Karpas-422 (cell line): ENCODE data around the gene CYP21A2. TPM values are rescaled to one million over a fixed set of nuclear protein-coding genes. Genes with fewer than 3 reads are reported as not detected.
"Not testable (repeated sequence)": the region's sequence is repeated elsewhere in the genome, so short reads cannot be mapped to it uniquely, and the experiment has no call there.

Experiments
- DNase-seq: peaks from one replicate; pipeline ENCODE4 v3.0.0-alpha.2; 2015
- H2AFZ ChIP-seq: fragments of 200-600 bp; sonication (generic); 2 replicates; pipeline ENCODE4 v1.6.1; 2014; ENCODE audit warnings: antibody characterized with exemption, low read length, mixed read lengths
- H3K27ac ChIP-seq: fragments of 200-600 bp; sonication (generic); 2 replicates; pipeline ENCODE4 v1.5.1; 2014; ENCODE audit warnings: mild to moderate bottlenecking, low read length, moderate library complexity
- H3K27me3 ChIP-seq: fragments of 200-600 bp; sonication (generic); 2 replicates; pipeline ENCODE4 v1.6.1; 2014; ENCODE audit warnings: low read length, mixed read lengths
- H3K36me3 ChIP-seq: fragments of 200-600 bp; sonication (generic); 2 replicates; pipeline ENCODE4 v1.6.1; 2014; ENCODE audit warnings: low read length, mixed read lengths; ENCODE audit not compliant: insufficient read depth
- H3K4me1 ChIP-seq: fragments of 200-600 bp; sonication (generic); 2 replicates; pipeline ENCODE4 v1.6.1; 2014; ENCODE audit warnings: mild to moderate bottlenecking, low read length, mixed read lengths
- H3K4me2 ChIP-seq: fragments of 200-600 bp; sonication (generic); 2 replicates; pipeline ENCODE4 v1.6.1; 2014; ENCODE audit warnings: low read length, low read depth, mild to moderate bottlenecking; ENCODE audit not compliant: poor library complexity, severe bottlenecking
- H3K4me3 ChIP-seq: fragments of 200-600 bp; sonication (generic); 2 replicates; pipeline ENCODE4 v1.5.1; 2014; ENCODE audit warnings: mild to moderate bottlenecking, antibody characterized with exemption, low read length, mixed read lengths
- H3K79me2 ChIP-seq: fragments of 200-600 bp; sonication (generic); 2 replicates; pipeline ENCODE4 v1.6.1; 2014; ENCODE audit warnings: mild to moderate bottlenecking, low read length, mixed read lengths
- H3K9ac ChIP-seq: fragments of 200-600 bp; sonication (generic); 2 replicates; pipeline ENCODE4 v1.6.0; 2014; ENCODE audit warnings: low read length
- H3K9me2 ChIP-seq: fragments of 200-600 bp; sonication (generic), shearing (Covaris generic); replicated peaks from 2 replicates; pipeline ENCODE4 v1.6.0; 2014; ENCODE audit warnings: mild to moderate bottlenecking, low read length, moderate library complexity; ENCODE audit not compliant: insufficient read depth
- H3K9me3 ChIP-seq: fragments of 300-700, 200-600 bp; sonication (generic); 2 replicates; pipeline ENCODE4 v1.6.1; 2014; ENCODE audit warnings: low read length, mixed read lengths
- H4K20me1 ChIP-seq: fragments of 200-600 bp; sonication (generic); 2 replicates; pipeline ENCODE4 v1.6.1; 2014; ENCODE audit warnings: mild to moderate bottlenecking, antibody characterized with exemption, low read length, low read depth; ENCODE audit not compliant: insufficient read depth
- total RNA-seq: library from RNA; depleted of rRNA; stranded (reverse); fragments of >200 nt; shearing (Covaris generic); gene quantifications from 2 replicates; pipeline ENCODE4 v1.2.3, GENCODE V29; 2014; ENCODE audit warnings: low replicate concordance

Gene CYP21A2
- total RNA-seq, 1 experiment from 2014 or later = not detected

DNA sequence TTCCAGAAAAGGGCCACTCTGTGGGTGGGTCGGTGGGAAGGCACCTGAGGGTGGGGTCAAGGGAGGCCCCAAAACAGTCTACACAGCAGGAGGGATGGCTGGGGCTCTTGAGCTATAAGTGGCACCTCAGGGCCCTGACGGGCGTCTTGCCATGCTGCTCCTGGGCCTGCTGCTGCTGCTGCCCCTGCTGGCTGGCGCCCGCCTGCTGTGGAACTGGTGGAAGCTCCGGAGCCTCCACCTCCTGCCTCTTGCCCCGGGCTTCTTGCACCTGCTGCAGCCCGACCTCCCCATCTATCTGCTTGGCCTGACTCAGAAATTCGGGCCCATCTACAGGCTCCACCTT is 32.7 kb upstream of the CYP21A2 start:
- peak; percentile 41 for DNase-seq
- not testable (repeated sequence) for H3K79me2 ChIP-seq, H3K4me1 ChIP-seq

GRCh38 chr6:32005991-32006529 is 32.2 kb upstream of the CYP21A2 start:
- H2AFZ ChIP-seq, H3K4me2 ChIP-seq, H3K27me3 ChIP-seq, H3K4me3 ChIP-seq, H3K9me2 ChIP-seq, H3K27ac ChIP-seq, H3K9ac ChIP-seq, H3K9me3 ChIP-seq, H3K36me3 ChIP-seq, H3K79me2 ChIP-seq, H4K20me1 ChIP-seq, DNase-seq, H3K4me1 ChIP-seq: not testable (repeated sequence)

More for the DNA sequence above, 32.7 kb upstream of the CYP21A2 start:
- not testable (repeated sequence) for H3K27me3 ChIP-seq, H2AFZ ChIP-seq, H3K9me2 ChIP-seq, H3K4me2 ChIP-seq, H3K27ac ChIP-seq, H3K9ac ChIP-seq, H4K20me1 ChIP-seq, H3K9me3 ChIP-seq, H3K4me3 ChIP-seq, H3K36me3 ChIP-seq

DNA sequence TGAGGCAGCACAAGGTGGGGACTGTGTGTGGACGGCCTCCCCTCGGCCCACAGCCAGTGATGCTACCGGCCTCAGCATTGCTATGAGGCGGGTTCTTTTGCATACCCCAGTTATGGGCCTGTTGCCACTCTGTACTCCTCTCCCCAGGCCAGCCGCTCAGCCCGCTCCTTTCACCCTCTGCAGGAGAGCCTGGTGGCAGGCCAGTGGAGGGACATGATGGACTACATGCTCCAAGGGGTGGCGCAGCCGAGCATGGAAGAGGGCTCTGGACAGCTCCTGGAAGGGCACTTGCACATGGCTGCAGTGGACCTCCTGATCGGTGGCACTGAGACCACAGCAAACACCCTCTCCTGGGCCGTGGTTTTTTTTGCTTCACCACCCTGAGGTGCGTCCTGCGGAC is 31.1 kb upstream of the CYP21A2 start:
- H4K20me1 ChIP-seq, H3K4me2 ChIP-seq, H3K36me3 ChIP-seq, H3K4me3 ChIP-seq, H2AFZ ChIP-seq, H3K9me2 ChIP-seq, H3K4me1 ChIP-seq, DNase-seq, H3K27me3 ChIP-seq, H3K9ac ChIP-seq, H3K27ac ChIP-seq, H3K9me3 ChIP-seq, H3K79me2 ChIP-seq: not testable (repeated sequence)

DNA sequence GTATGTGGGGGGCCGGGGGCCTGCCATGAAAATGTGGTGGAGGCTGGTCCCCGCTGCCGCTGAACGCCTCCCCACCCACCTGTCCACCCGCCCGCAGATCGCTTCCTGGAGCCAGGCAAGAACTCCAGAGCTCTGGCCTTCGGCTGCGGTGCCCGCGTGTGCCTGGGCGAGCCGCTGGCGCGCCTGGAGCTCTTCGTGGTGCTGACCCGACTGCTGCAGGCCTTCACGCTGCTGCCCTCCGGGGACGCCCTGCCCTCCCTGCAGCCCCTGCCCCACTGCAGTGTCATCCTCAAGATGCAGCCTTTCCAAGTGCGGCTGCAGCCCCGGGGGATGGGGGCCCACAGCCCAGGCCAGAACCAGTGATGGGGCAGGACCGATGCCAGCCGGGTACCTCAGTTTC is 30.2 kb upstream of the CYP21A2 start:
- not testable (repeated sequence) for DNase-seq, H3K79me2 ChIP-seq, H3K9me3 ChIP-seq, H3K9ac ChIP-seq, H2AFZ ChIP-seq, H3K4me3 ChIP-seq, H4K20me1 ChIP-seq, H3K27ac ChIP-seq, H3K9me2 ChIP-seq, H3K27me3 ChIP-seq, H3K4me1 ChIP-seq, H3K4me2 ChIP-seq, H3K36me3 ChIP-seq

DNA sequence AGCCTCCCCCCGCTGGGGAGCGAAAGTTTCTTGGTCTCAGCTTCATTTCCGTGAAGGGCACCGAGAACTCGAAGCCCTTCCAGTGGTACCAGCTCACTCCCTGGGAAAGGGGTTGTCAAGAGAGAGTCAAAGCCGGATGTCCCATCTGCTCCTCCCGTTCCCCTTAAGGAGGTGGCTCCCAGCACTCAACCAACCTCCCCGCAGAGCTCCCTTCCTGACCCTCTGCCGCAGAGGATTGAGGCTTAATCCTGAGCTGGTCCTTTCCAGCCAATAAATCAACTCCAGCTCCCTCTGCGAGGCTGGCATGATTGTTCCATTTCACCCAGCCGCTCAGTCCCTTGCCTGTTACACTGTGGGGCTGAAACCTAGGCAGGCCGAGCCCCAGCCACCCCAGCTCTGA is 29.6 kb upstream of the CYP21A2 start:
- H3K27ac ChIP-seq, DNase-seq: not testable (repeated sequence)

DNA sequence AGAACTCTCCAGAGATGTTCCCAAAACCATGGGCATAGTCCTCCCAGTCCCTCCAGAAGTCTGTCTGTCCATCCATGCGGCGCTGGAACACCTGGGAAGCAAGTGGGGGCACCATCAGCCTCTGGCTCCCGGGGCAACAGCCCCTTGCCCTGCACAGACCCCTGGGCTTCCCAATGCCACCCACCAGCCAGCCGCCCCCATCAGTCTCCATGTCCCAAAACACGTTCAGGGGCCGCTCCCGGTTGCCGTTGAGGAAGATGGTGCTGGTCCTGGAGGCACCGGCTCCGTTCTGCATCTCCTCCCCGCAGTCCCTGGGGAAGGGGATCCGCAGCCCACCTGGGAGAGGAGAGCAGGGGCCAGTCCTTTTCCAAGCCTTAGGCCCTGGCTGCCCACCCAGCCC is 28.7 kb upstream of the CYP21A2 start:
- DNase-seq, H3K9me2 ChIP-seq, H4K20me1 ChIP-seq, H2AFZ ChIP-seq, H3K9ac ChIP-seq, H3K27ac ChIP-seq, H3K9me3 ChIP-seq, H3K27me3 ChIP-seq, H3K4me3 ChIP-seq, H3K4me2 ChIP-seq, H3K79me2 ChIP-seq, H3K4me1 ChIP-seq, H3K36me3 ChIP-seq: not testable (repeated sequence)

More for the DNA sequence above, 29.6 kb upstream of the CYP21A2 start:
- H3K4me2 ChIP-seq, H3K36me3 ChIP-seq, H2AFZ ChIP-seq, H3K4me3 ChIP-seq, H3K9me2 ChIP-seq, H3K9ac ChIP-seq, H3K79me2 ChIP-seq, H3K27me3 ChIP-seq, H3K4me1 ChIP-seq, H3K9me3 ChIP-seq, H4K20me1 ChIP-seq: not testable (repeated sequence)

DNA sequence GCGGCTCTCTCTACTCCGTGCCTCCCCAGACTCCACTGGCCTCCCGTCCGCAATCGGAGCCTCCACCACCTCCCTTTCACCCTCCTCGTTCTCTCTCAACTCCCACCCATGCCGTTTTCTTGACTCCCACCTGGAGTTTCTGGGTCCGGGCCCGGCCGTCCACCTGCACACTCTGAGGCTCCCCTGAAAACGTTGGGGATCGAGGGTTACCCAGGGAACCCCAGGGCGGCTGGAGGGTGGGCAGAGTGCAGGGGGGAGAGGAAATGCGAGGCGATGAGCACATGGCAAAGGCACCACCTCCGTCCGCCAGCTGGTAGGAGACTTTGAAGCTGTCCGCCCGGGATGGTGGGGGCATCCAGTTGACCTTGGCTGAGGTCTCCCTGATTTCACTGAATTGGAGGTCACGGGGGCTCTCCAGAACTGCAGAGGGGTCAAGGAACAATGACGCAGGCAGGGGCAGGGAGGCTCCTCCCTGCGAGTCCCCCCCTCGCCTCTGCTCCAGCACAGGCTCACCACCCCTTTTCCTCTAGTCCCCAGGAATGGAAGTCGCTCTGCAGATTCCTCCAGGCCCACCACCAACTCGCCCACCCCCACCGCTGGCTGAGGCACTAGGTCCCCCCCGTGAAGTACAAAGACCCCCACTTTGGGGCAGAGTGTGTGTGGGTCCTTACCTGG is 27.2 kb upstream of the CYP21A2 start:
- not testable (repeated sequence) for H3K79me2 ChIP-seq, H3K27me3 ChIP-seq, H3K4me2 ChIP-seq, H2AFZ ChIP-seq, H3K9ac ChIP-seq, H3K4me1 ChIP-seq, DNase-seq, H4K20me1 ChIP-seq, H3K9me2 ChIP-seq, H3K36me3 ChIP-seq, H3K9me3 ChIP-seq, H3K27ac ChIP-seq, H3K4me3 ChIP-seq

DNA sequence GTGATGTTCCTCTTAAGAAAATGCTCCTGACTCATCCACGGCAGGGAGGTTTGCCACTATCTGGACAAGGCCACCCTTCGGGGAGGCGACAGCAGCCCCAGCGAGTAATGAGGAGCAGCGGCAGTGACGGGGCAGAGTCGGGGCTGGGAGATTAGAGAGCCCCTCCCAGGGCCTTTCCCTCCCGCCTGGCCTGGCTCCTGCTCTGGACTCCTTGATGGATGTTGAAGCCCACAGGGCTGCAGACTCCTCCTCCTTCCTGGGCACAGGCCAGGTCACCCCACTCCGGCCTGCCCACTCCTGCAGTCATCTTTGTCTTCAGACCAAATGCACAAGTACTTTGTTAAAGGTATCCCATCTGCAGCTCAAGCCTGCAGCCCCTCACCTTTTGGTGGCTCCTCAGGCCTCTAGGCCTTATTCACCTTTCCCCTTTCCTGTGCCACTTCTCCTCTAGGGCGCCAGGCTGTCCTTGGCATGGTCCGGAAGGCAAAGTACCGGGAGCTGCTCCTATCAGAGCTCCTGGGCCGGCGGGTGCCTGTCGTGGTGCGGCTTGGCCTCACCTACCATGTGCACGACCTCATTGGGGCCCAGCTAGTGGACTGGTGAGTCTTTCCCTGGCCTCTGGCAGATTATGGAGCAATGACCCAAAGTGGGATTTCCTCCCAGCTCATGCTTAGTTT is 25.1 kb upstream of the CYP21A2 start:
- not testable (repeated sequence) for H4K20me1 ChIP-seq, H3K27me3 ChIP-seq, H3K9ac ChIP-seq, DNase-seq, H3K9me2 ChIP-seq, H3K27ac ChIP-seq, H3K4me3 ChIP-seq, H3K79me2 ChIP-seq, H3K9me3 ChIP-seq, H3K36me3 ChIP-seq, H3K4me1 ChIP-seq, H2AFZ ChIP-seq, H3K4me2 ChIP-seq
